HG02884 (cell line): Measurements from ENCODE around the gene TOMM22.
A peak's percentile ranks its signal among the peaks of the same experiment; 100 is the strongest.
"Not testable (repeated sequence)": the region's sequence is repeated elsewhere in the genome, so short reads cannot be mapped to it uniquely, and the experiment has no call there.

Source experiments
- ATAC-seq: cut with Tn5 transposase; IDR thresholded peaks from one replicate; pipeline ENCODE4 v1.9.1; 2021; ENCODE audit warnings: mild to moderate bottlenecking, moderate library complexity; ENCODE audit not compliant: unreplicated experiment

Gene TOMM22

GRCh38 chr22:38681582-38682335, at the start of gene TOMM22:
TOMM22 (plus strand) TSS chr22:38681957; CDS start chr22:38681979, 22 bp downstream.
- peak; percentile 94 for ATAC-seq

- no peak for ATAC-seq
These were observed 49.2 kb upstream of the TOMM22 start for GRCh38 chr22:38632528-38632927.

GRCh38 chr22:38638216-38638615, 43.5 kb upstream of the TOMM22 start:
- no peak for ATAC-seq

GRCh38 chr22:38638728-38639127, 43.0 kb upstream of the TOMM22 start:
- ATAC-seq = no peak

- ATAC-seq = no peak
These were observed 40.2 kb upstream of the TOMM22 start for GRCh38 chr22:38641476-38642040.

- ATAC-seq = not testable (repeated sequence)
These were observed 37.5 kb upstream of the TOMM22 start for GRCh38 chr22:38644245-38644644.

GRCh38 chr22:38645430-38645829, 36.3 kb upstream of the TOMM22 start:
- no peak for ATAC-seq

- ATAC-seq = no peak
These were observed 31.8 kb upstream of the TOMM22 start for GRCh38 chr22:38649841-38650522.

- ATAC-seq = no peak
These were observed 28.9 kb upstream of the TOMM22 start for GRCh38 chr22:38652859-38653258.

- ATAC-seq = no peak
These were observed 28.0 kb upstream of the TOMM22 start for GRCh38 chr22:38653741-38654140.

GRCh38 chr22:38655519-38656255, 26.1 kb upstream of the TOMM22 start:
- no peak for ATAC-seq

GRCh38 chr22:38656256-38657044, 25.3 kb upstream of the TOMM22 start, which contains the start of the genes CBY1 and FAM227A:
CBY1 (plus strand) TSS chr22:38656638; CDS start chr22:38668055, 11,417 bp downstream.
FAM227A (minus strand) TSS chr22:38656392; CDS start chr22:38650168, 6,224 bp downstream.
- peak; percentile 66 for ATAC-seq

GRCh38 chr22:38657045-38657909, 24.5 kb upstream of the TOMM22 start:
- ATAC-seq = no peak

GRCh38 chr22:38674888-38675287, 6.9 kb upstream of the TOMM22 start:
- ATAC-seq = no peak

GRCh38 chr22:38675833-38676232, 5.9 kb upstream of the TOMM22 start:
- ATAC-seq = no peak

GRCh38 chr22:38684895-38685294, 3.1 kb downstream of the TOMM22 start:
- ATAC-seq = no peak

GRCh38 chr22:38685761-38686160, 4.0 kb downstream of the TOMM22 start:
- ATAC-seq = no peak

- no peak for ATAC-seq
These were observed 7.9 kb downstream of the TOMM22 start for GRCh38 chr22:38689651-38690050.

- no peak for ATAC-seq
These were observed 12.3 kb downstream of the TOMM22 start for GRCh38 chr22:38694049-38694448.
